Measurements from ENCODE around the gene TGFBR3L.

DNA sequence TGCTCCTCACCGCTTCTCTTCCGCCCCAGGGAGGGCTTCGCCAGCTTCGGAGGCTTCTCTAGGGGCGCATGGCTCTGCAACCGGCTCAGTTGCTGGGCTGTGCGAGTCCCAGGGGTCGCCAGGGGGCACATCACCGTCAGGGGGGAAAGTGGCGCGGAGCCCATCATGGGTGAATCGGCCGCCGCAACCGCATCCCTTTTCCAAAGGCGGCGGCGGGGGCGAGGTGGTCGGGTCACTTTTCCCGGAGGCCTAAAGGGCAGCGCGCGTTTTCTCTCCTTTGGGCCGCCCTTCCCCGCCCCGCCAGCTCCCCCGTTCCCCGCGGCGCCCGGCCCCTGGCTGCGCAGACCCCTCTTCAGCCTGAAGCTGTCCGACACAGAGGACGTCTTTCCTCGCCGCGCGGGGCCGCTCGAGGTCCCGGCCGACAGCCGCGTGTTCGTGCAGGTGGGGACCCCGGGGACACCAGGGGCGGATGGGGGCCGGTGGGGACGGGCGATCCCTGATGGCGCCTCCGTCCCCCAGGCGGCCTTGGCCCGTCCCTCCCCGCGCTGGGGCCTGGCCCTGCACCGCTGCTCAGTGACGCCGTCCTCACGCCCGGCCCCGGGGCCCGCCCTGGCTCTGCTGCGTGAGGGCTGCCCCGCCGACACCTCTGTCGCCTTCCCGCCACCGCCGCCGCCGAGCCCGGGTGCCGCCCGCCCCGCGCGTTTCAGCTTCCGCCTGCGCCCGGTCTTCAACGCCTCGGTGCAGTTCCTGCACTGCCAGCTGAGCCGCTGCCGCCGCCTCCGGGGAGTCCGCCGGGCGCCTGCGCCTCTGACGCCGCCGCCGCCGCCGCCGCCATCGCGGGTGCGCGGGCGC is 1.7 kb downstream of the TGFBR3L start:
- no peak for TF ChIP-seq EZH2phosphoT487 (IDR thresholded peaks at IDR 0.05; ENCODE audit: borderline replicate concordance, low read depth, low read length)
- TF ChIP-seq, protein P1, sequence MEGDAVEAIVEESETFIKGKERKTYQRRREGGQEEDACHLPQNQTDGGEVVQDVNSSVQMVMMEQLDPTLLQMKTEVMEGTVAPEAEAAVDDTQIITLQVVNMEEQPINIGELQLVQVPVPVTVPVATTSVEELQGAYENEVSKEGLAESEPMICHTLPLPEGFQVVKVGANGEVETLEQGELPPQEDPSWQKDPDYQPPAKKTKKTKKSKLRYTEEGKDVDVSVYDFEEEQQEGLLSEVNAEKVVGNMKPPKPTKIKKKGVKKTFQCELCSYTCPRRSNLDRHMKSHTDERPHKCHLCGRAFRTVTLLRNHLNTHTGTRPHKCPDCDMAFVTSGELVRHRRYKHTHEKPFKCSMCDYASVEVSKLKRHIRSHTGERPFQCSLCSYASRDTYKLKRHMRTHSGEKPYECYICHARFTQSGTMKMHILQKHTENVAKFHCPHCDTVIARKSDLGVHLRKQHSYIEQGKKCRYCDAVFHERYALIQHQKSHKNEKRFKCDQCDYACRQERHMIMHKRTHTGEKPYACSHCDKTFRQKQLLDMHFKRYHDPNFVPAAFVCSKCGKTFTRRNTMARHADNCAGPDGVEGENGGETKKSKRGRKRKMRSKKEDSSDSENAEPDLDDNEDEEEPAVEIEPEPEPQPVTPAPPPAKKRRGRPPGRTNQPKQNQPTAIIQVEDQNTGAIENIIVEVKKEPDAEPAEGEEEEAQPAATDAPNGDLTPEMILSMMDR (conservative IDR thresholded peaks at IDR 0.05; ENCODE audit: low read length): no peak

Measured in OCI-LY7 (cell line).